Endodermal cell (in vitro differentiated cells): Measurements from ENCODE around the gene TBC1D32. TPM values are rescaled to one million over a fixed set of nuclear protein-coding genes. Genes with fewer than 3 reads are reported as not detected.
A peak's percentile ranks its signal among the peaks of the same experiment; 100 is the strongest.
"Not testable (repeated sequence)": the region's sequence is repeated elsewhere in the genome, so short reads cannot be mapped to it uniquely, and the experiment has no call there.

ENCODE experiments used
- DNase-seq: peaks from one replicate; pipeline ENCODE4 v3.0.0-alpha.2; 2017
- H3K27ac ChIP-seq: 2 replicates; pipeline ENCODE4 v1.5.1; 2013; ENCODE audit warnings: mild to moderate bottlenecking, low read depth, low read length, moderate library complexity
- H3K27me3 ChIP-seq: 2 replicates; pipeline ENCODE4 v1.6.1; 2013; ENCODE audit warnings: mild to moderate bottlenecking, low read length, moderate library complexity; ENCODE audit not compliant: insufficient read depth, control insufficient read depth, poor library complexity, severe bottlenecking
- H3K36me3 ChIP-seq: 2 replicates; pipeline ENCODE4 v1.7.0; 2013; ENCODE audit warnings: mild to moderate bottlenecking, low read length, moderate library complexity; ENCODE audit not compliant: control insufficient read depth, insufficient read depth
- H3K4me1 ChIP-seq: one replicate; pipeline ENCODE4 v1.7.0; 2013; ENCODE audit warnings: low read length; ENCODE audit not compliant: control insufficient read depth, insufficient read depth
- H3K4me3 ChIP-seq: 2 replicates; pipeline ENCODE4 v1.5.1; 2013; ENCODE audit warnings: mild to moderate bottlenecking, low read length, moderate library complexity
- H3K9ac ChIP-seq: 2 replicates; pipeline ENCODE4 v1.6.1; 2013; ENCODE audit warnings: mild to moderate bottlenecking, low read length, moderate library complexity; ENCODE audit not compliant: poor library complexity, severe bottlenecking; ENCODE audit errors: extremely low read depth
- H3K9me3 ChIP-seq: 2 replicates; pipeline ENCODE4 v1.6.1; 2013; ENCODE audit warnings: mild to moderate bottlenecking, low read length, moderate library complexity; ENCODE audit not compliant: control insufficient read depth
- H3K27ac Mint-ChIP-seq: 2 replicates; pipeline ENCODE4 v1.8.0; 2020; ENCODE audit warnings: mixed read lengths
- H3K27me3 Mint-ChIP-seq: 2 replicates; pipeline ENCODE4 v1.8.0; 2021; ENCODE audit warnings: mild to moderate bottlenecking, mixed read lengths; ENCODE audit not compliant: insufficient read depth
- H3K36me3 Mint-ChIP-seq: 2 replicates; pipeline ENCODE4 v1.8.0; 2020; ENCODE audit warnings: low read depth, mixed read lengths
- H3K4me1 Mint-ChIP-seq: 2 replicates; pipeline ENCODE4 v1.8.0; 2020; ENCODE audit warnings: mixed read lengths
- H3K4me3 Mint-ChIP-seq: 2 replicates; pipeline ENCODE4 v1.8.0; 2020; ENCODE audit warnings: mild to moderate bottlenecking, moderate library complexity, mixed read lengths
- H3K9me3 Mint-ChIP-seq: 2 replicates; pipeline ENCODE4 v1.8.0; 2020; ENCODE audit warnings: mild to moderate bottlenecking, mixed read lengths
- WGBS, 2 experiments: methylation state at CpG; one replicate each; pipeline versions ENCODE4 v1.1.5 to v1.1.7; 2013; ENCODE audit warnings: missing lambda C conversion rate in 2 of 2, mixed read lengths in 1 of 2; ENCODE audit not compliant: insufficient coverage in 1 of 2, insufficient read length in 1 of 2; 5-methylcytosine and 5-hydroxymethylcytosine counted together
- total RNA-seq, 2 donors: library from RNA; stranded (reverse); fragmentation: NEBNext Ultra II Directional in 1 of 2; extraction: Animal tissue kit (Norgen Biotek cat#: 25700) in 1 of 2; gene quantifications; 2 replicates in 1 of 2; 3 replicates in 1 of 2; pipeline ENCODE4 v1.2.1, GENCODE V29; 2021
- TF ChIP-seq, protein P1 (sequence below): fragments of 200-600 bp; sonication (generic); conservative IDR thresholded peaks from 2 replicates; pipeline ENCODE4 v1.5.0; 2021; ENCODE audit warnings: antibody characterized with exemption, mild to moderate bottlenecking

The TBC1D32 gene
- total RNA-seq, 2 donors from 2014 or later, result 16.5 to 21.4 TPM

DNA sequence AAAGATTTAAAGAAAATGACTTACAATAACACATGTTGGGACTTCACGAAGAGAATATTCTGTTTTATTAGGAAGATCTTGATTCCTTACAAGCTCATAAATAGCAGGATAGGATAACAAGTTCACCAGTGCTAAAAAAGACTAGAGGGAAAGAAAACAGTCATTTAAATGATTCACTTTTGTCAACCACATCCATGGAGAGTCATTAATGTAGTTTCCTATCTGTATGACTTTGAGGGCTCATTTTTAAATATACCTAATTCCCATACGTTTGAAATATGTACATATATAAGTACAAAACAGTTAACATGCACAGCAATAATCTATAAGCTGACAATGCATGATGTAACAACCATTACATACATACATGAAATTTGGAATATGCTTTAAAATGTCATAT, 111.1 kb downstream of the TBC1D32 start:
- no peaks in the 10 kb centered on the region for H3K4me1 Mint-ChIP-seq
- H3K9me3 ChIP-seq, result no peaks in the 10 kb centered on the region
- no peak for DNase-seq
- H3K27me3 ChIP-seq, result no peaks in the 10 kb centered on the region
- H3K4me3 Mint-ChIP-seq, result no peak overlapping the region
- H3K27me3 Mint-ChIP-seq, result no peaks in the 10 kb centered on the region
- peaks cover 12% of the 10 kb centered on the region for H3K36me3 Mint-ChIP-seq
- no peaks in the 10 kb centered on the region for H3K4me1 ChIP-seq
- H3K27ac Mint-ChIP-seq, result no peak overlapping the region
- H3K9me3 Mint-ChIP-seq, result no peaks in the 10 kb centered on the region
- no peak overlapping the region for H3K4me3 ChIP-seq
- 90 to 100% methylated on average over 1 to 2 of the region's 2 CpGs for WGBS, 2 experiments
- H3K27ac ChIP-seq, result no peak overlapping the region
- TF ChIP-seq, protein P1, sequence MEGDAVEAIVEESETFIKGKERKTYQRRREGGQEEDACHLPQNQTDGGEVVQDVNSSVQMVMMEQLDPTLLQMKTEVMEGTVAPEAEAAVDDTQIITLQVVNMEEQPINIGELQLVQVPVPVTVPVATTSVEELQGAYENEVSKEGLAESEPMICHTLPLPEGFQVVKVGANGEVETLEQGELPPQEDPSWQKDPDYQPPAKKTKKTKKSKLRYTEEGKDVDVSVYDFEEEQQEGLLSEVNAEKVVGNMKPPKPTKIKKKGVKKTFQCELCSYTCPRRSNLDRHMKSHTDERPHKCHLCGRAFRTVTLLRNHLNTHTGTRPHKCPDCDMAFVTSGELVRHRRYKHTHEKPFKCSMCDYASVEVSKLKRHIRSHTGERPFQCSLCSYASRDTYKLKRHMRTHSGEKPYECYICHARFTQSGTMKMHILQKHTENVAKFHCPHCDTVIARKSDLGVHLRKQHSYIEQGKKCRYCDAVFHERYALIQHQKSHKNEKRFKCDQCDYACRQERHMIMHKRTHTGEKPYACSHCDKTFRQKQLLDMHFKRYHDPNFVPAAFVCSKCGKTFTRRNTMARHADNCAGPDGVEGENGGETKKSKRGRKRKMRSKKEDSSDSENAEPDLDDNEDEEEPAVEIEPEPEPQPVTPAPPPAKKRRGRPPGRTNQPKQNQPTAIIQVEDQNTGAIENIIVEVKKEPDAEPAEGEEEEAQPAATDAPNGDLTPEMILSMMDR, result no peak
- H3K36me3 ChIP-seq, result no peaks in the 10 kb centered on the region
- no peak overlapping the region for H3K9ac ChIP-seq

DNA sequence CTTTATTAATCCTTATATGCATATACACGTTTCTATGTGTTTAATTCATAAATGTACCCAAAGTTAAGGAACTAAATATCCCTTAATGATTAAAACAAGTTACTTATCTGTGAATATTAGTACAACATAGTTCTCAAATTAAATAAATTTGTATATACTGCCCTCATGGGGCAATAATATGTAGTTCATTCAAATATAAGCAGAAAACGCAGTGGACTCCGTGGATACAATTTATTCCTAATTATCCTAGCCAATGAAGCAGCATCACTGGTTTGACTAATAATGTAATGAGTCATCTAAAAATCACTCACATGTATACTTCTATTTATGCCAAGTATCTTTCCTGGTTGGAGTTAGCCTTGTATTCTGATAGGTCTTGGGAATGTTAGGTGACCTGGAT, 111.6 kb downstream of the TBC1D32 start:
- H3K4me3 Mint-ChIP-seq, result no peak overlapping the region

DNA sequence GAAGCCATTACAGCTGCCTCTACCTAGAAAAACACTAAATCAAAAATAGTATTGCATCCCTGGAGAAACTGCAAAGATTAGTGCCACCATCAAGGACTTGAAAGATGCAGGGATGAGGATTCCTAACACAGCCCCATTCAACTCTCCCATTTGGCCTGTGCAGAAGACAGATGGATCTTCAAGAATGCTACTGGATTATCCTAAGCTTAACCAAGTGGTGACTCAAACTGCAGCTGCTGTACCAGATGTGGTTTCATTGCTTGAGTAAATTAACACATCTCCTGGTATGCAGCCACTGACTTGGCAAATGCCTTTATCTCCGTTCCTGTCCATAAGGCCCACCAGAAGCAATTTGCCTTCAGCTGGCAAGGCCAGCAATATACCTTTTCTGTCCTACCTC, 117.4 kb downstream of the TBC1D32 start:
- H3K27me3 Mint-ChIP-seq, result no peaks in the 10 kb centered on the region
- H3K27ac ChIP-seq, result no peak overlapping the region
- no peaks in the 10 kb centered on the region for H3K27me3 ChIP-seq
- no peaks in the 10 kb centered on the region for H3K36me3 ChIP-seq
- H3K4me1 Mint-ChIP-seq, result no peaks in the 10 kb centered on the region
- no peak overlapping the region for H3K9ac ChIP-seq
- no peak overlapping the region for H3K27ac Mint-ChIP-seq
- no peaks in the 10 kb centered on the region for H3K4me1 ChIP-seq
- TF ChIP-seq, protein P1, result no peak
- peaks cover 8% of the 10 kb centered on the region for H3K9me3 Mint-ChIP-seq
- peaks cover 26% of the 10 kb centered on the region for H3K9me3 ChIP-seq
- 81 to 100% methylated on average over 1 of the region's 1 CpG for WGBS, 2 experiments
- peaks cover 42% of the 10 kb centered on the region for H3K36me3 Mint-ChIP-seq
- no peak overlapping the region for H3K4me3 ChIP-seq
- no peak for DNase-seq
- no peak overlapping the region for H3K4me3 Mint-ChIP-seq

More for the DNA sequence above, 111.6 kb downstream of the TBC1D32 start:
- Histone ChIP-seq H3K4me3 (no peak overlapping the region), H3K36me3 (no peaks in the 10 kb centered on the region), H3K27ac (no peak overlapping the region), H3K4me1 (no peaks in the 10 kb centered on the region), H3K27me3 (no peaks in the 10 kb centered on the region), H3K9ac (no peak overlapping the region), H3K9me3 (no peaks in the 10 kb centered on the region)
- H3K27ac Mint-ChIP-seq, result no peak overlapping the region
- H3K27me3 Mint-ChIP-seq, result no peaks in the 10 kb centered on the region
- no peaks in the 10 kb centered on the region for H3K9me3 Mint-ChIP-seq
- WGBS, 2 experiments, result 82 to 97% methylated on average over 2 of the region's 3 CpGs
- no peaks in the 10 kb centered on the region for H3K4me1 Mint-ChIP-seq
- no peak for DNase-seq
- TF ChIP-seq, protein P1, result peak; percentile 62
- peaks cover 17% of the 10 kb centered on the region for H3K36me3 Mint-ChIP-seq

DNA sequence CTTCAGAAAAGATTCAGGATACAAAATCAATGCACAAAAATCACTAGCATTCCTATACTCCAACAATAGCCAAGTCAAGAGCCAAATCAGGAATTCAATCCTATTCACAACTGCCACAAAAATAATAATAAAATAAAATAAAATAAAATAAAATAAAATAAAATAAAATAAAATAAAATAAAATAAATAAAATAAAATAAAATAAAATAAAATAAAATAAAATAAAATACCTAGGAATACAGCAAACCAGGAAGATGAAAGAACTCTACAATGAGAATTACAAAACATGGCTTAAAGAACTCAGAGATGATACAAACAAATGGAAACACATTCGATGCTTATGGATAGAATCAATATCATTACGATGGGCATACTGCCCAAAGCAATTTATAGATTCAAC, 120.9 kb downstream of the TBC1D32 start:
- H3K9me3 Mint-ChIP-seq, H3K9ac ChIP-seq, H3K27me3 Mint-ChIP-seq, H3K36me3 ChIP-seq, H3K4me1 Mint-ChIP-seq, H3K4me3 ChIP-seq, H3K27me3 ChIP-seq, H3K27ac ChIP-seq, H3K4me1 ChIP-seq, H3K27ac Mint-ChIP-seq, H3K4me3 Mint-ChIP-seq, DNase-seq: not testable (repeated sequence)
- peaks cover 26% of the 10 kb centered on the region for H3K9me3 ChIP-seq
- H3K36me3 Mint-ChIP-seq, result peaks cover 33% of the 10 kb centered on the region
- WGBS, 2 experiments, result 92 to 100% methylated on average over 1 to 2 of the region's 2 CpGs
